ENCODE measurements around the gene LPXN. TPM values are rescaled to one million over a fixed set of nuclear protein-coding genes. Genes with fewer than 3 reads are reported as not detected.

Gene LPXN
- total and polyA plus RNA-seq, 8 donors, result 8.1 to 43.8 (median 10.4) TPM

DNA sequence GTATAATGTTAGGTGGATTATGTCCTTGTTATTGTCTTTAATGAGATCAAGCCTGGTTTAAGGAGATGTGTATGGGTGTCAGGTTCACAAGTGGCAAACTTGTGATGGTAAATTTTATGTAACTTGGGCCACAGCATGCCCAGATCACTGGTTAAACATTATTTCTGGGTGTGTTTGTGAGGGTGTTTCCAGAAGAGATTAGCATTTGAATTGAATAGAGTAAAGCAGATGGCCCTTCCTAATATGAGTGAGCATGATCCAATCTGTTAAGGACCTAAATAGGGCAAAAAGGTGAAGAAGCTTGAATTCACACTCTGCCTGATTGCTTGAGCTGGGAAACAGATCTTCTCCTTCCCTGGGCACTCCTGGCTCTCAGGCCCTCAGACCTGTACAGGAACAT, 88.5 kb downstream of the LPXN start:
- intact Hi-C loops (cut with DNase I), result no loop called here
- ATAC-seq, result no peak
- TF ChIP-seq, protein P1, sequence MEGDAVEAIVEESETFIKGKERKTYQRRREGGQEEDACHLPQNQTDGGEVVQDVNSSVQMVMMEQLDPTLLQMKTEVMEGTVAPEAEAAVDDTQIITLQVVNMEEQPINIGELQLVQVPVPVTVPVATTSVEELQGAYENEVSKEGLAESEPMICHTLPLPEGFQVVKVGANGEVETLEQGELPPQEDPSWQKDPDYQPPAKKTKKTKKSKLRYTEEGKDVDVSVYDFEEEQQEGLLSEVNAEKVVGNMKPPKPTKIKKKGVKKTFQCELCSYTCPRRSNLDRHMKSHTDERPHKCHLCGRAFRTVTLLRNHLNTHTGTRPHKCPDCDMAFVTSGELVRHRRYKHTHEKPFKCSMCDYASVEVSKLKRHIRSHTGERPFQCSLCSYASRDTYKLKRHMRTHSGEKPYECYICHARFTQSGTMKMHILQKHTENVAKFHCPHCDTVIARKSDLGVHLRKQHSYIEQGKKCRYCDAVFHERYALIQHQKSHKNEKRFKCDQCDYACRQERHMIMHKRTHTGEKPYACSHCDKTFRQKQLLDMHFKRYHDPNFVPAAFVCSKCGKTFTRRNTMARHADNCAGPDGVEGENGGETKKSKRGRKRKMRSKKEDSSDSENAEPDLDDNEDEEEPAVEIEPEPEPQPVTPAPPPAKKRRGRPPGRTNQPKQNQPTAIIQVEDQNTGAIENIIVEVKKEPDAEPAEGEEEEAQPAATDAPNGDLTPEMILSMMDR (IDR thresholded peaks at IDR 0.05), result no peak
- Histone ChIP-seq H3K9me3 (no peaks in the 10 kb centered on the region), H3K4me1 (no peaks in the 10 kb centered on the region), H3K36me3 (no peaks in the 10 kb centered on the region), H3K27ac (no peak overlapping the region), H3K4me3 (no peak overlapping the region), H3K27me3 (no peaks in the 10 kb centered on the region)
- no peak for DNase-seq

DNA sequence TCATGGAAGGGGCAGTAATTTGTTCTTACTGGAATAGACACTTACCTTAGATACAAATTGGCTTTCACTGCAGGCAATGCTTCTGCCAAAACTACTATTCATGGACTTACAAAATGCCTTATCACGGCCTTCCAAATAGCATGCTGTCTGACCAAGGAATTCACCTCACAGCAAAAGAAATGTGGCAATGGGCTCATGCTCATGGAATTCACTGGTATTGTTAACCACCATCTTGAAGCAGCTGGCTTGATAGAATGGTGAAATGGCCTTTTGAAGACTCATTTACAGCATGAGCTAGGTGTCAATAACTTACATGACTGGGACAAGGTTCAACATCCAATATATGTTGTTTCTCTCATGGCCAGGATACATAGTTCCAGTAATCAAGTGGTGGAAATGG, 89.7 kb downstream of the LPXN start:
- H3K4me3 ChIP-seq, result no peak overlapping the region
- no peak for ATAC-seq
- TF ChIP-seq, protein P1 (IDR thresholded peaks at IDR 0.05), result no peak

More for the DNA sequence above, 89.7 kb downstream of the LPXN start:
- no peaks in the 10 kb centered on the region for H3K4me1 ChIP-seq
- intact Hi-C loops (cut with DNase I), result no loop called here
- no peak overlapping the region for H3K27ac ChIP-seq
- no peaks in the 10 kb centered on the region for H3K27me3 ChIP-seq
- H3K36me3 ChIP-seq, result no peaks in the 10 kb centered on the region
- no peak for DNase-seq
- no peaks in the 10 kb centered on the region for H3K9me3 ChIP-seq

Other genes with a start within 250 kb of the LPXN start
- gene OR5B17, start 216.8 kb downstream of the LPXN start, total RNA-seq, result not detected
- not detected for gene OR5B17, start 216.8 kb downstream of the LPXN start, polyA plus RNA-seq (ENCODE audit: insufficient read length in 6 of 6)
- gene OR5B3, start 169.0 kb downstream of the LPXN start, total RNA-seq, result not detected
- not detected for gene OR5B3, start 169.0 kb downstream of the LPXN start, polyA plus RNA-seq (ENCODE audit: insufficient read length in 6 of 6)
- not detected for gene OR5B2, start 147.7 kb downstream of the LPXN start, total RNA-seq
- under 1 TPM in 1 of 6 donors, not detected in 5; 0.09 TPM for gene OR5B2, start 147.7 kb downstream of the LPXN start, polyA plus RNA-seq (ENCODE audit: insufficient read length in 6 of 6)
- not detected for gene OR5B12, start 133.6 kb downstream of the LPXN start, total RNA-seq
- gene OR5B12, start 133.6 kb downstream of the LPXN start, polyA plus RNA-seq (ENCODE audit: insufficient read length in 6 of 6), result not detected
- gene OR5B21, start 67.8 kb downstream of the LPXN start, total RNA-seq, result under 1 TPM in 1 of 2 donors, not detected in 1; 0.71 TPM
- gene OR5B21, start 67.8 kb downstream of the LPXN start, polyA plus RNA-seq (ENCODE audit: insufficient read length in 6 of 6), result not detected
- gene ZFP91, start 3.2 kb upstream of the LPXN start, total RNA-seq, result 10 to 100 TPM; 41.3 to 50.1 TPM
- 10 to 100 TPM; 53.8 to 62.4 (median 59.2) TPM for gene ZFP91, start 3.2 kb upstream of the LPXN start, polyA plus RNA-seq (ENCODE audit: insufficient read length in 6 of 6)
- gene CNTF, start 46.8 kb upstream of the LPXN start, total RNA-seq, result 1 to 10 TPM in 1 of 2 donors, under 1 TPM in 1; 0.47 to 1.9 TPM
- gene CNTF, start 46.8 kb upstream of the LPXN start, polyA plus RNA-seq (ENCODE audit: insufficient read length in 6 of 6), result 1 to 10 TPM in 2 of 6 donors, under 1 TPM in 4; 0.64 to 1.1 (median 0.77) TPM
- gene GLYAT, start 156.1 kb upstream of the LPXN start, total RNA-seq, result not detected
- under 1 TPM; 0.16 to 0.89 (median 0.37) TPM for gene GLYAT, start 156.1 kb upstream of the LPXN start, polyA plus RNA-seq (ENCODE audit: insufficient read length in 6 of 6)